Activated CD8-positive, alpha-beta memory T cell treated with anti-CD3 and anti-CD28 coated beads for 48 hours (primary cell): ENCODE data around the gene SDCCAG8.

Experiments used
- DNase-seq, 3 experiments: peaks; one replicate each; pipeline ENCODE4 v3.0.0-alpha.2; 2020; ENCODE audit warnings: low read depth in 2 of 3, low spot score in 2 of 3

SDCCAG8 gene

DNA sequence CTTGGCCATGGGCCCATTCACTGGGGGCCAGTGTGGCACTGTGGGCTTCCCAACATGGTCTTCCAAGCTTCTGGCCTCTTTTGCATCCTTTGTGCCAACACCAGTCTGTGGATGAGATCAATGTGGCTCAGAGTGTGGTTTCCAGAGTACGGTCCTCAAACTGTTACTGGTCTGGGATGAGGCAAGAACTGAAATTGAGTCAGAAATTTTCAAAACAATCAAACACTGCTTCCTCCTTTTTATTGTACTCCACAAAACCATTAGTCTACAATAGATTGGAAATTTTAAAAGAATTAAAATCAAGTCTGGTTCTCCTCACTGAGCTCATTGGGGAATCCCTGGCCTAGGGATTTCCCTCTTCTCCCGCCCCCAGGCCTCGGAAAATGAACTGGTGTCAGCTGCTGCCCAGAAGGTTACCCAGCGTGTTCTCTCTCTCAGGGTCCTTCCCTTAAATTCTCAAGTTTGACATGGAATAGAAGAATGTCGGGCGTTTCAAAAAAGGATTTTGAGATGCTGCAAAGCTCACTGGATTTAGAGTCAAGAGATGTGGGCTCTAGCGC, 222.0 kb downstream of the SDCCAG8 start:
- no peak for DNase-seq

DNA sequence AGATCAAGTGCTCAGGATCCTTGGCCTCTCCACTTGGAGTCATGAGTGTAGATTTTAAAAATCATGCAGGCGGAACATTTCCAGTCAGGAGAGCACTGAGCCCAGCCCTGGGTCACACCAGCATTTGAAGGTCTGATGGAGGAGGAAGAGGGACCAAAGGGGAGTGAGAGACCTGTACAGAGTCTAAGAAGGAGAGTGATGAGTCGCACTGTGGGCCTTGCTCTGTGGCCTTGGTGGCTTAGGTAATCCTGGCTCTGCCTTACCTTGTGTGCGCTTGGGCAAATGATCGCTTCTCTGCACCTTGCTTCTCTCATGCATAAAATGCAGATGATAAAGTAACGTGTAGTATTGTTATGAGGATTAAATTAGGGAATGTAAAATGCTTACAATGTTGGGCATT, 225.3 kb downstream of the SDCCAG8 start:
- no peak for DNase-seq

DNA sequence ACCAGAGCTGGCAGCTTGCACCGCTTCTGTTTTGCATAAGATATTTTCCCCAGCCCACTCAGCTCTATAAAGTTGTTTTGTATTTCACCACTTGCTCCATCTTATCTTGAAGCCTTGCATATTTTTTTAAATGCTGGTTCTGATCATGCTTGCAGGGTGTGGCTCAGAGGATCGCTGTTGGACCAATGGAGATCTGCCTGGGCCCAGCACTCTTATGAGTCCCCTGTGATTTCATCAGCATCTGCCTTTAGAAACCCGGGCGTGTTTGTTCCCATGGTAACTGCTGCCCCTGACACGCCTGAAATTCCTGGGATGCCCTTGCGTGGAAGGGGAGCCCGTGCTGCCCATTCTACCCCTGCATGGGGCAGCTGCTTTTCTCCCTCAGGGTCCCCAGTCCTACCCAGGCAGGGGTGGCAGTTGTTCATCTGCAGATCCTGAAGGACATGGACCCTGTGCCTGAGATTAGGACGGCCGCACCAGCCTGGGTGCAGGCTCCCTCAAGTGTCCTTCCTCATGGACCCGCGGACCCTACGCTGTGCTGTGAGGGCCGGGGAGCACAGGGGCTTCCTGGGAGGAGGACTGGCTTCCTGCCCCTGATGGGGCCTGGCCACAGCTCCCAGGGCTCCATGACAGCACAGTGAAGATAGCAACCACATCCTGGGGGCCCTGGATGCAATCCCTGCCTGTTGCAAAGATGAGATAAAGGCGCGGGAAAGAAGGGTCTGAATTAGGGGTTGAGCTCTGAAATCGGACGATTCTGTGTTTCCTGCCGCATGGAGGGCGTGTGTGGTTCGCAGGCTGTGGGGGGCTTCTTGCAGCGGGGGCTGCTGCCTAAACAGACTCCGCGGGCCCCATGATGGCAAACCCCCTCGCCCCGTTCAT, 226.5 kb downstream of the SDCCAG8 start:
- DNase-seq: no peak

DNA sequence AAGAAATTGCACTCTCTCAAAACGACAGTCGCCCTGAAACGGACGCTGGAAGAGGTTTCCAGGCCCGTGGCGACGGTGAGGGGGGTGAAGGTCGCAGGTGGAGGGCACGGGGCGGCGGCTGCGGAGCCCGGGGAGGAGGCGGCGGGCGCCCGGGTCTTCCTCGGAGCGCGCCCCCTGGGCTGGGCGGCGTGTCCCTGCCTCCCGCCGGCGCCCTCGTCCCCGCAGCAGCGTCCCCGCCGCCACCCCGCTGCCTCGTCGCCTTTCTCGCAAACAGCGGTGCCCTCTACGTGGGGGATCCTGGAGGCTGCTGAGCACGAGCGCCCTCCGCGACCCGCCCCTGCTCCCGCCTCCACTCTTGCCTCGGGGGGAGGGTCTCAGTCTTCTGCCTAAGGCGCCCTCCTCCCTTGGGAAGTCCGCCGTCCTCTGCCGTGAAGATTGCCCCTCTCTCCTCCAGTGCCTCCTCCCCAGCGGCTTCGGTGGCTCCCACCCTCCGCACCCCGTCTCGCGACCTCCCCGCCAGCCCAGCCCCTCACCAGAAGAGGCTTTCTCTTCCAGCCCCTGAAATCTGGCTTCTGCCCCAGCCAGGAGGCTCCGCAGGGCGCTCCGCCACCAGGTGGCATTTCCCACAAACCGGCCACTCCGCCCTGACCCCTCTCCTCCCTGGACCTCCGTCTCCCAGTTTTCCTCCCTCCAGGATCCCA, 227.4 kb downstream of the SDCCAG8 start:
- no peak for DNase-seq

DNA sequence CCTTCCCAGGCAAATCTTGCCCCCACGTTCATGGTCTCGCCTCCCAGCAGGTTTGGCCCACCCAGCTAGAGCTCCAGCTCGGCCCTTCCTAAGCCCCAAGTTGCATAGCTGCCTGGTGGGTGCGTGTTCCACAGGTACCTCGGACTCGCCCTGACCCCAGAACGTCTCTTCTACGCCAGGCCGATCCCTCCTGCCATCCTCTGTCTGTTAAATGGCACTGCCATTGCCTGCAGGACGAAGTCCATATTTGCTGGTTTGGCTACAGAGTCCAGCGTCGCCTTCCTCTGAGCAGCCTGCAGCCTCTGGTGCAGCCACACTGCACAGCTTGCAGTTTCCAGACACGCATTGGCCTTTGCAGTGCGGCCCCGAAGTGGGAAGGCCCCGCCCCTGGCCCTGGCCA, 228.1 kb downstream of the SDCCAG8 start:
- no peak for DNase-seq

DNA sequence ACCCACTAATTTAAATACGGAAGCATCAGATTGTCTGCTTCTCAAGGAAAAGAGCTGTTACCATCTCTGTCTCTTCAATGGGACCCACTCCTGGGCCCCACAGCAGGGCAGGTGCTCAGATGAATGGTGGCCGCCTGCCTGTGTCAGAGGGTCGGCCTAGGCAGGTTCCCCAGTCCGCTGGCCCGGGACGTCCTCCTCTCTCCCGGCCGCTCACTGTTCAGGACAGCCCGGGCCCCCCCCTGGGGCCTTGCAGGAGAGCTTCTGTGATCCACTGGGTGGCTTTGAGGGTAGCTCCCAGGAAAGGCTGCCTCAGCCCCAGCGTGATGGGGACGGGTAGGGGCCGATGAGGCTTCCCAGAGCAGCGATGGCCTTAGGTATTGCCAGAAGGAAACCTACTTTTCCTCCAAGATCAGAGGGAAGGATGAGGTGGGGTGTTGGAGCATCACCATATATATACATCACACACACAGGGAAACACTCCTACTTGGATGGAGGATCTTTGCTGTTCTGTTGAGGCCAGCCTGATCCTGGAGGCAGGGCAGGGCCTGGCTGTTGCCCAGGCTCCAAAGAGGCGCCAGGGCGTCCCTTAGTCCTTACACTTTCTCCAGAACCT, 231.3 kb downstream of the SDCCAG8 start:
- DNase-seq: no peak

DNA sequence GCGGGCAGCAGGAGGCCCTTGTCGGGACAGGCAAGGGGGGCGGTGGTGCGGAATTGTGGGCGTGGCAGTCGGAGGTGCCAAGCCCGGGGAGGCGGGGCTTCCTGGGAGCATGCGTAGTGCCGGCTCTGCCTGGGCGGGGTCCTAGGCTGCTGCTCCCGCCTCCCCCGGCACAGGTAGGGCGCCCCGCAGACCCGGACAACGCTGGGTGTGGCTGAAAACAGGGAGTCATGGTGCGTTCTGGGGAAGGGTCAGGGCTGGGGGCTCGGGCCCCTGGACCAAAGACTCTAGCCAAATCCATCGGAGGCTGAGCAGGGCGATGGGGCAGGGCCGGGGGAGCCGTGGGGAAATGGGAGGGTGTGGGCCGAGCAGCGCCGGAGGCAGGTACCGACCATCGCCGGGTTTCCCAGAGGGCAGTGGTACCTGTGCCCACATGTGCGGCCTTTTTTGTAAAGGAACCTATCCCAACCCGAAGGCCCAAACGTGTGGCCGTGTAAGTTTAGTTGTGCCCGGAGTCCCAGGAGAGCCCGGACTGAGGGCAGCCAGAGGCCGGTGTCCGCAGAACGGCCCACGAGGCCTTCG, 231.9 kb downstream of the SDCCAG8 start:
- no peak for DNase-seq

DNA sequence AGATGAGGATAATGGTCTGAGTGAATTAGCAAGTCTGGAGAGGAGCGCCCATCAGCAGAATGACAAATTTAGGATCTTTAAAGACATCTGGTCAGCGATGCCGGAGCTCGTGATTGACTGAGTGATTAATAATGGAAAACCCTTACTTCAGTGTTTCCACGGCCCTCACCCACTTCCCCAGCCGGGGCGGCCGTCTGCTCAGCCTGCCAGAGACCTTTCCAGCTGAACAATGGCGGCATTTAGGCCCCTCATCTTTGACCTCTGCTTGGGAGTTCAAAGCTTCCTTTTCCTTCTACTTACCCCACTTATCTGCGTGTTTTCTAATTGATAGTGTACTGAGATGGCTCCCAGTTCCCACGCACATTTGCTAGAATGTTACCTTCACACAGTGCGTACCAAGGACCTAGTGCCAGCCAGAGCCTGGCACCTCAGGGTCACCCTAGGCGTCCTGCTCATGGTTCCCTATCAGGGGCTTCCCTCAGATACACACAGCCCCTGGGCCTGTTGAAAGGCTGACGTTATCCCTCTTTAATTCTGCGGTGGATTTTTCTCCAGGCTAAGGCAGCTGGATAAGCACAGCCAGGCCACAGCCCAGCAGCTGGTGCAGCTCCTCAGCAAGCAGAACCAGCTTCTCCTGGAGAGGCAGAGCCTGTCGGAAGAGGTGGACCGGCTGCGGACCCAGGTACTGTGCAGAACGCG, 232.8 kb downstream of the SDCCAG8 start:
- no peak for DNase-seq

DNA sequence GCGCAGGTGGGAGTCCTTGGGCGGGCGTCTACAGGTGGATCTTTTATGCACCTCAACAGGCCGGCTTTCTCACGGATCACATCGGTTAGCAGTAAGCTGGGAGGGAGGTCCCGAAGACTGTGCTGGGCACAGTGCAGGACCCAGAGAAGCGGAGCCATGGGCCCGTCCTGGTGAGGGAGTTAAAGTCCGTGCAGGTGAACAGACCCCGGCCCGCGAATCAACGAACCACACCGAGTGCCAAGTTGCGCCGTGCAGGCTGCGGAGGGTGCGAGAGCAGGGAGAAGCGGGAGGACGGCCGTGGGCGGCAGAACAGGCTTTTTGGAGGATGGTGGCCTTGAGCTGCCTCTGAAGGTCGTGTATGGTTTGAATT, 233.3 kb downstream of the SDCCAG8 start:
- no peak for DNase-seq

DNA sequence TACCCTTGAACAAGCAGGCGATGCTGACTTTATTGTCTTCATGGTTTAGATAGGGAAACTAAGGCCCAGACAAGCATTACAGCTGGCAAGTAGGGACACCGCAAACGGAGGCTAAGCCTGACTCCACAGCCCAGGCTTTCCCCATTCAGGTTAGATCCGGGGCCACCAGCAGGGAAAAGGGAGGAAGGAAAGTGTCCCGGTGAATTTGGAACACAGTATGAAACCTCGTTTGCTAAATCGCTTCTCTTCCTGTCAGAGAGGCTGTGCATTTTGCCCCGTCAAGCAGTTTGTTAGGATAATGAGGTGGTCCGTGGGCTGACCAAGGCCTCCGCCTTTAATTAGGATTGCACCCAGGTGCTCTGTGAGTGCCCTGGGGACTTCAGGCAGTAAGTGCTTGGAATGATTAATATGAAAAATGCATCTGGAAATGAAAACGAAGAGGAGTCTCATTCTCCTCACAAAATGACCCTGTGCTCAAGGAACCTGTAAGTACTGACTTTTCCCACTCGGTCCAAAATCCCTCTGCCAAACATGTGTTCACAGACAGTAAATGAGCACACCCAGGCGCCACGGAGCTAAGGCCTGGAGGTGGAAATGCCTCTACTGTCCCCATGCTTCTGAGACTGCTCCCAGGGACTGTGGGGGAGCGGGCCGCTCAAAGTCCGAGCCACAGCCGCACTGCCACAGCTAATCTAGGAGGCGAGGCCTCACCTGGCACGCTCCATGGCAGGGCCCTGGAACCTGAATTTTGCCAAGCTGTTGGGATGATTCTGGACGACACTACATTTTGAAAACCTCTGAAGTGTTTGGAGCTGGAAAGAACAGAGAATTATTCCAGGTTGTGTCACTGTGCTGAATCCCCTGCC, 234.1 kb downstream of the SDCCAG8 start:
- DNase-seq: no peak

DNA sequence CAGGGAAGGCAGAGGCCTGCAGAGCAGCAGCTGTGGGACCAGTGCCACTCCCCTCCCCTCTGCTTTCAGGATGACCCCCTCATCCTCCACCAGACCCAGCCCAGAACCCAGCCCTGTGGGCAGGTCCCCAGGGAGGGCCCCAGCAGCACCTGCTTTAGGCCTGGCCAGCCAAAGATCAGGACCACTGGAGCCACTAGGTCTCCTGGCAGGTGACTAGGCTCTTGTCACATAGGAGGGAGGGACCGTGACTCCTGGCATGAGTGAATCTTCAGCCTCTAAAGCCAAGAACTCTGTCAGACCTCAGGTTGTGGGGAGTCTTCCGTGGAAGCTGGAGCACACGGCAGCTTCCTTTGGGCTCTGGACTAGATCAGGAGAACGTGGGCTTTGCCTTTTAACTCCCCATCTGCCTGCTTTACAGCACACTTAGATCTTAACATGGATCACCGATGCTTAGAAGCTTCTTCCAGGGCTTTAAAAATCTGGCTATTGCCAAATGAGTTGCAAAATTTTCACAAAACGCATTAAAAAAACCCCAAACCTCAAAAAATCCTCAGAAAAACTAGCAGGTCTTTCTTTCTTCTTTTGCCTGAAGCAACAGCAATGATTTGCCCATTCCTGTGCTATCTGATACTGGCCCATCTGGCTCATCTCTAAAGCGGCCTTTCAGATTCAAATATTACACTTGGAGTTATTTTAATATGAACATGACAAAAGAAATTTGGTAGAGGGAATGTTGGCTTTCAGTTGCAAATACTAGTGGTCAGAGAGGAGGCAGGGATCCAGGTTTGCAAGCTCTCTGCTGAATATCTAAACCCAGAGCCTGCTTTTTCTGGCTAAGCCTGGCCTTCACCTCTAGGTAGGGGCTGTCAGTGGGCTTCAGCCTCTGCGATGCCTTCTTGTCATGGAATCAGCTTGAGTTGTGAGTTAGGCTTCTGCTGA, 235.2 kb downstream of the SDCCAG8 start:
- DNase-seq: no peak

DNA sequence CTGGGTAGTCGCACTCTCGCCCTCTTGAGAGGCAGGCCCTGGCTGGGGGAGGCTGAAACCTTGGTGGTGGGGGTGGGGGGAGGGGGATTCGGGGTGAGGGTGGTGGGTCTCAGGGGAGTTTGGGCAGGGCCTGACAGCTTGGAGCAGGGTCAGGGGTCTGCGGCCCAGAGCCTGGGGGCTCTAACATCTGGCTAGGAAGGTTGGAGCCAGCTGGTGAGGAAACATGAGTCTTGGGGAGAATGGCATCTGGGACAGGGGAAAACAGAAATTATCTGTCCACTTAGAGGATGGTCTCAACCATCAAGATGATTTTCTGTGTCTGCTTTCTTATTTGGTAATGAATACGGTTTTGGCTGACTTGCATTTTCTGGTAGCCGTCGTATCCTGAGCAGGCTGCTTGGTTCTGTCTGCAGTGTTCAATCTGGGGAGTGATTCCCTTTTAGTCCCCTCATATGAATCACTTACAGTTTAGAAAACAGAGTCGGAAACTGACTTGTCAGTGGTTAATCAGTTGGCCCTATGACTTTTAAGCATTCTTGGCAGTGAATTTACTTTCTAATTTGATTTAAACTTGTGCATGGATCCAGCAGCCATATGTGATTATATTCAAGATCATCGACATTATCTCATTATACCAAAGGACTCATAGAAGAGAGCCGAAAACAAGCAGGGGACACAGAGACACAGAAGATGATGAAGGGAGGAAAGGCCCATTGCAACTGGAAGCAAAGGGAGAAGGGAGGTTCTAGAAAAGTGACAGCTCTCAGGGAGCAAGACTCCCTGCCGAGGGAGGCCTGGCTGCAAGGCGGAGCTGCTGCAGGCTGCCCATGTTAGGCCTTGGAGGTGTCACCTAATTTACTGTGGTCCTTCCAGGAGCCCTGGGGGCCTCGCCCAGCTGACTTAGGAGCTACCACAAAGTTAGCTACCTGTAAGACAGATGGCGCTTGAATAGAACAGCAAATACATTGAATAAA, 237.6 kb downstream of the SDCCAG8 start:
- DNase-seq: no peak

DNA sequence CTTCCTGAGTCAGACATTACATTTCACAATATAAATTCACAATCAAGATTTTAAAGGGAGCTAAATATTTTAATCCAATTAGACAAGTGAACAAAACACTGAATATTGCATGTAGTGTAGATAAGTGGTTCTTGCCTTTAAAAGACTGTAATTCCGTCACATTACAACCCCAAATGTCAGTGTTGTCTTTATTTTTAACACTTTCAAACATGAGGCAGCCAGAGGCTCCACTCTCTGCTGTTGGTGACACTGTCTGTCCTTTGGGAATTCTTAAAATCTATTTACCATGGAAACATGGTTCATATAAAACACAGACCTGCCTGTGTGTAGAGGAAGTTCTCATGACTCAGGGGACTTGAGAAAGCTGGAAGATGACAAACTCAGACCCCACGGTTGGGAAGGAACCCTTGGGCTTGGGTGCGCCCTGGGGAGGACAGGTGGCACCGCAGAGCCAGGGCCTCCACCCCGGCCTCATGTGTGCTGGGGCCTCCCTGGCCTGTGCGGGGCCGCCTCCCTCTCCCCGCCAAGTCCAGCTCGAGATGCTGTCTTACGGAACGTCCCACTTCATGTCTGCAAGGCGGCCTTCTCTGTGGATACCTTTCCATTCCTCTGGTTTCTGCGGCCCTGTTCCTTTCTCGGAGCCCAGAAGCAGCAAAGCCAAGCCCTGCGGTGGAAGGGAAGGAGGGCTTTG, 239.0 kb downstream of the SDCCAG8 start:
- DNase-seq: no peak

DNA sequence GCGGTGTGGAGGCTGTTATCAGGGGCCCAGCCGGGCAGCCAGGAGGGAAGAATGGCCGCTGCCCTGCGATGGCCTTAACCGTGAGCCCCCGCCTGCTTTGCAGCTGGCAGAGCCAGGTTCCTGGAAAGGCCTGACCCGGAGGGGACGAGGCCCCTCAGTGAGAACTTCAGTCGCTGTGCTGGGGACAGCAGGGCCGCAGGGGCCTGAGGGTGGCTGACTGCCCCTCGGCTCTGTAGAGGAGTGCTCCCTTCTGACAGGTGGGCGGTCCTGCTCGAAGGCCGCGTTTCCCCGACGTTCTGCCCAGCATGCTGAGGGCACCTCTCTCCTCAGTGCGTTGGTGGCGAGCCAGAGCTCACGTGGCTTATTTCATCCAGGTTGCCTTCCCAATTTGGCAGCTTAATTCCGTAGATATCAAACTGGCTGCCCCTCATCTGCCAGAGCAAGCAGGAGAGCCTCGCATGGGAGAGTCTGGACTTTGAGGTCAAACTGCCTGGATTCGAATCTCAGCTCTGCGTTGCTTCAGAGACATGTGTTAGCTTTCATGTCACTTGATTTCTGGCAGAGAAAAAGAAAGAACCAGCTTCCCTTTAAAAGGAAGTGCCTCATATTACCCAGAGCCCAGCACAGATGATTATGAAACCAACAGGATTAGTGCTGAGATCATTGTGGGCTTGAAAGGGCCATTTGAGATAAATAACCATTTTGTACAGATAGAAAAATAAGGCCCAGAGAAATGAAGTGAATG, 239.8 kb downstream of the SDCCAG8 start:
- no peak for DNase-seq

DNA sequence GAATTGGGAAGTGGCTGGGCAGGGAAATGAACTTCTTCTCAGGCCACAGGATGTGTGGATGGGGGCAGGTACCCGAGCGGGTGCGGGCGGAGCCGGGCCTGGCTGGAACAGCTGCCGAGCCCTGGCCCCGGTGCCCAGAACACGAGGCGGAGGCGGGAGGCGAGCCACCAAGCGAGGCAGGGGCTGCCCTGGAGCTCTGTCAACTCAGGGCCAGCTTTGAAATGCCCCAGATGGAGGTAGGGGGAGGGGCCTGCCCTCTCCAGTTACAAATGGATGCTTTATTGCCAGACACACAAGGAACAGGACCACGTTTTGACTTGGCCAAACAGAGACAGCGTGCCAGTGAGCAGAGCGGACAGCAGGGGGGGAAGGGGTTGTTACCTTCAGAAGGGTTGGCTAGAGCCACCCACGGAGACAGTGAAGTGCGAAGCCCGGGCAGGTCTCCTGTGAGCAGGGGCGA, 240.4 kb downstream of the SDCCAG8 start:
- DNase-seq: no peak

DNA sequence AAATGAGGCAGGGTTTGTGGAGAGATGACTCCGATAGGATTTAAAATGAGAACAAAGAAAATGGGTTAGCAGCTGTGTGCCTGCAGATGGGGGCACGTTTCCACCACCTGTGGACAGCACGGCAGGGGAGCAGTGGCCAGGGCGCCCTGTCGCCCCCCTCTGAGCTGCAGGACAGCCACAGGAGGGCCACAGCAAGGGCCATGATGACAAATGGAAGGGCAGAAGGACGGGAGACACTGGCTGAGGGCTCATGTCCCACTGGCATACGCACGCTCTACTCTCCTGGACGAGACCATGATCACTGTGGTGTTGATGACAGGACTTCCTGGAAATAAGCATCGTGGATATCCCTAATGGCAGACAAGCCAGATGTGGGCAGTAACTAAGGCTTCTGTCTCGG, 241.0 kb downstream of the SDCCAG8 start:
- DNase-seq: no peak
